Sciatic nerve (tissue), 2 donors: ENCODE measurements around the gene CEBPZOS. TPM values are rescaled to one million over a fixed set of nuclear protein-coding genes. Genes with fewer than 3 reads are reported as not detected.

Experiments
- ATAC-seq: fragments of 200-7000 bp; cut with Tn5 transposase; one replicate; pipeline ENCODE4 v1.9.1; 2020; ENCODE audit warnings: mild to moderate bottlenecking, moderate library complexity
- DNase-seq: peaks from one replicate; pipeline ENCODE4 v3.0.0-alpha.2; 2020; ENCODE audit warnings: low spot score
- intact Hi-C: fragments of 100-400 bp; cut with DNase I; formaldehyde crosslinking; loops from one replicate; pipeline ENCODE4 v1.14.2; 2022
- total RNA-seq: library from RNA; stranded (reverse); fragmentation: NEBNext Ultra II Directional; extraction: Animal tissue kit (Norgen Biotek cat#: 25700); gene quantifications from one replicate; pipeline ENCODE4 v1.2.1, GENCODE V29; 2021
- donor health status: DM: no; HTN: no; CAD: no.
- donor health status: DM: no; HTN: no; CAD: no.

CEBPZOS gene
- total RNA-seq = 43.5 TPM

DNA sequence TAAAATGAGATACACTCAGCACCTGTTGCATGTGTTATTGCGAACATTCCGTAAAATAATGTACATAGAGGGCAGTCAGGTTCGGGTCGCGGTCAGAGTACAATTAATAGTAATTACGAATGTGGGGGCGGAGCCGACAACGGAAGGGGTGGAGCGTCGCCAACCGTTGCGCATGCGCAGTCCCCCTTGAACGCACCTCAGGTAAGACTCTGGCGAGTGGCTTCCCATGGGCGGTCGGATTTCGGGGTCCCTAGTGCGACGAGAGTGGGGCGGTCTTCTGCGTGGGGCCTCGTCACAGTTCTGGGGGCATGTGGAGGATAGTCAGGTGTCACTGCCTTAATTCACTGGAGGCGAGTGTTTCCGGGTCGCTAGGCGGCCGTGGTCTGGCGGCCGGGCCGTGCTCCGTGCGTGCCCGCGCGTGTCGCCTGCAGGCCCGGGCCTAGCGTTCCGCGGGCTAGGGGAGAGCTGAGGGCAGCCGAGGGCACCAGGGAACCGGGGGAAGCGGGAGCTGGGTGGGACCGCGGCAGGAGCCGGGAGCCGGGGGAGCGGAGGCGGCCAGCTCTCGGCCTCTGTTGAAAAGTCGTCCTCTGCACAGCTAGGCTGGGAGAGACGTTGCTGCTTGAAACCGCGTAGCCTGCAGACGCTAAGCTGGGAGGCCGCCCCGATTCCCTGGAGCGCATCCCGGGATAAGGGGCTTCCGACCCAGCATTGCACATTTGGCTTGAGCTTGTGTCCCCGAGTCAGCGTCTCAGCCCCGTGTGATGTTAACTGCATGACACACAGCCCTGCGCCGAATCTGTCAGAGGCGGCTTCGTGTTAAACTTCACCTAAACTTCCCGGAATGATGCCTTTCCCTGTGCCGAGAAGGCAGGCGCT, at the start of gene CEBPZOS:
Gene CEBPZOS, plus strand, starts transcription at position 177 of the 876 bp plus-strand sequence. CDS start 3,209 bp downstream, outside the sequence.
- intact Hi-C loops = no loop called here
- ATAC-seq = peak; percentile 94
- DNase-seq = peak; percentile 93

DNA sequence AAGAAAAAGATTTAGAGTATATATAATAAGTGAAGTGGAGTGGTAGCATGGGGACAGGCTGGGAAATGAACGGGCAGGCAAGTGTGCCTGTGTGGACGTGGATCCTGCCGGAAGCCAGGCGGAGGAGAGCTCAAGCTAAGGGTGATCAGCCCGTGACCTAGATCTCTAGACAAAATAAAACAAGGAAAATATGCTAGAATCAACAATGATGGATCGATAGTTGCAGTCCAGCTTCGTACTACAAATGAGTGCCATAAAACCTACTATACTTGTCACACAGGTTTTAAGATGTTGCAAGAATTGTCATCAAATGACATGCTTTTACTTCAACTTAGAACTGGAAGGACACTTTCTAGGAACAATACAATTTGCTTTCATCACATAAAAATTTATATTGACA, 48.0 kb upstream of the CEBPZOS start:
- ATAC-seq (no peak), DNase-seq (no peak)
- intact Hi-C loops = no loop called here

DNA sequence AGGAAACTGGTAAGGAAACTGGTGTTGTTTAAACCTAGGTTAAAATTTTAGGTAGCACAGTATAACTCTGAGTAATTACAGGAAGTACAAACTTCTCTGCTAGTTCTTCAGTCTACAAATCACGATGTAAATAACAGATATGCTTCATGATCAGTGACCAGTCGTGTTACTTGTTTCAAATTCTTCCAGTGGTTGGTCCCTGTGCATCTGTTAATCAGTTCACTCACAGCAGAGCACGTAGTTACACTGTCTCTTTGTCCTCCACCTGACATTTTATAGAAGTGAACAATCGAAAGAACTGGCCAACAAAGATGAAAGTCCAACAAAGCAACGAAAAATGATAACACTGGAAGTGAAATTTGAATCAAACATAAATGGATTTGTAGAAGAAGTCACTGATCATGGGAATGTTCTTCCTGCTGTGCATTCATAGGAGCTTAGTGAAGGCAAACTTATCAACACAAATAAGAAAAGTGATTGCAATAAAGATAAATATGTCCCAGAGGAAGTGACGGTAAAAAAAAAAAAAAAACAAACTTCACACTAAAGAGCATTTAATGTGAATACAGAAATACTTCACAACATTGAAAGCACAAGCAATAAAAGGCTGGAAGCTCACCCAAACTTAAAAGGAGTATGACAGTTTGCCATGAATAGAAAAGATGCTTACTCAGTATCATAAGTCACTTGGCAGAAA, 46.5 kb upstream of the CEBPZOS start:
- ATAC-seq (no peak), DNase-seq (no peak)
- intact Hi-C loops = no loop called here

DNA sequence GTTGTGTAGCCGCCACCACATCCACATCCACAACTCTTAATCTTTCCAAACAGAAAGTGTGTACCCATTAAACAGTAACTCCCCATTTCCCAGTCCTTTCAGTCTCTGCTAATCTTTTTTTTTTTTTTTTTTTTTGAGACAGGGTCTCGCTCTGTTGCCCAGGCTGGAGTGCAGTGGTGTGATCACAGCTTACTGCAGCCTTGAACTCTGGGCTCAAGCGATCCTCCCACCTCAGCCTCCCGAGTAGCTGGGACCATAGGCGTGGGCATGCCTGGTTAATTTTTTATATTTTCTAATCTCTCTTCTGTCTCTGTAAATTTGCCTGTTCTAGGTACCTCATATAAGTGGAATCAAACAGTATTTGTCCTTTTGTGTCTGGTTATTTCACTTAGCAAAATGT, 43.1 kb upstream of the CEBPZOS start:
- intact Hi-C loops = no loop called here
- DNase-seq = no peak
- no peak for ATAC-seq

DNA sequence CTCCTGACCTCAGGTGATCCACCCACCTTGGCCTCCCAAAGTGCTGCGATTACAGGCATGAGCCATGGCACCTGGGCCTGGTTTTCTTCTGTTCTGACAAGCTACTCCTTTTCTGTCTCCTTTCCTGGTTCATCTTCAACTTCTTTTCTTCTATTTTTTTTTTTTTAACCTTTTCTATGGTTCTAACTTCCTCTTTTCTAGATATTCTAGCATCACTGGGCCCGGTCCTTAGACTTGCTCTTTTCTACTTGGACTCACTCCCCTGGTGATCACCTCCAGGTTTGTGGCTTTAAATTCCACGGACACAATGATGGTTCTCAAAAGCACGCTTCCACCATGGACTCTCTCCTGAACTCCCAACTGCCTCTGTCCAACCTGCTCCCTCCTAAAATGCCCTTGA, 41.5 kb upstream of the CEBPZOS start:
- DNase-seq (no peak), ATAC-seq (no peak)
- intact Hi-C loops = no loop called here

DNA sequence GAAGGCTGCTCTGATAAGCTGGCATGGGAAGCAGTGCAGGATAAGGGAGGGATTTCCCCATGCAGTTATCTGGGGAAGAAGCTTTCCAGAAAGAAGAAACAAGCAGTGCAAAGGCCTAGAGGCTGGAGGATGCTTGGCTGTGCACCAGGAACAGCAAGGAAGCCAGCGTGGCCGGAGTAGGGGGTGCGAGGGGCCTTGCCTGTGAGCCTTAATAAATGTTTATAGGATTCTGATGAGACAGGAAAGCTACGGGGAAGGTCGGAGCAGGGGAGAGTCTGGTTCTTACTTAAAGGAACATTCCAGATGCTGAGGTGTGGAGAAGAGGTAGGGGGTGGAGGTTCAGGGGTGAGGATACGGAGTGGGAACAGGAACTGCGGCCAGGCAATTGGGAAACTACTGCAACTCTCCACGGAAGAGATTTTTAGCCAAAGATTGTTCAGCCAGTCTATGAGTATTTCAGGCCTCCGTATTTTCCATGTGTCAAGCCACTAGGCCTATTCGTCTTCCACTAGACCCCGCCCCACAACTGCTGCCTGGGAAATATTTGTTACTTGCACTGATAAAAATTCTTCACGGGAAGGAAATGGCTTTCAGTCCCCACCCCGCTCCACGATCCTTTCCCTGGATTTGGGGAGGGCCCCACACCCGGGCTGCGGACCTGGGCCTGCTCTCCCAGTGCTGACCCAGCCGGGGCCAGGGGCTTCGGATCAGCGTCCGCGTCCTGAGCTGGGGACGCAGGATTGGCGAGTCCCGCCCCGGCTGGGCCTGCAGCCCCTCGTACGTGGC, 40.0 kb upstream of the CEBPZOS start:
- intact Hi-C loops = no loop called here
- peak; percentile 66 for DNase-seq
- ATAC-seq = peak; percentile 69

DNA sequence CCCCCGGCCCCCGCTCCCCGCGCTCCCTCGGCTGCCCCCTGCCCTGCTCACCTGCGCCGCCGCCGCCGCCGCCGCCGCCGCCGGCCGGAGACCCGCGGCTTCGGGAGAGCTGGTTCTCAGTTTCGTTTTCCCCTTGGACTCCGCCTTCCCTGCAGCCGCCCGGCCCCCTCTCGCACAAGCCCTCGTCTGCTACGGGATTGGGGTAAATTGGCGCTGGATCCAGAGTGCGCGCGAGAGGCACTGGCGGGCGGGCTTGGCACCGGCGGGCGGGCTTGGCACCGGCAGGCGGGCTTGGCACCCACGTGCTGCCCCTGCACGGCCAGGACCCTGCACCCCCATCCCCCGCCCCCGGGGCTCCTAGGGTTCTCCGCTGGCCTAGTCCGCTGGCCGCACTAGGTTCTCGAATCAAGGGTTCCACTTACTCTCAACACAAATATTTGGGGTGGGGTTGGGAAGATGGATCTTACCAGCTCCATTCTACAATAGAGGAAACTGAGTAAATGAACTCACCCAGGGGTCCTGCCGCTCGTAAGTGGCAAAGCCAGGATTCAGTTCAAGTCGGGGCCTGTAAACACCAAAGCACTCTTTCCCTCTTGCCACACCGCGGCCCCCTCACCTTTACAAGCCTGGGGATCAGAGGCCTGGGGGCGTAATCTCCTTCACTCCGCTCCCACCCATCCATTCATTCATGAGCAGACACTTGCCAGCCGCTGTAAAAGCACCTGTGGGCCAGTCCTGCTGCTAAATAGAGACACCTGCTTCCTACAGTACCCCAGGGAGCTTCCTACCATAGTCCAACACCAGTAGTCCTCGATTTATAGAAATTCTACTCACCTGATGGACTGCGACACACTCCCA, 39.2 kb upstream of the CEBPZOS start, which contains the start of gene EIF2AK2:
Gene EIF2AK2, minus strand, starts transcription at position 124 of the 858 bp plus-strand sequence. CDS start 9,174 bp downstream, outside the sequence.
- intact Hi-C loops = no loop called here
- ATAC-seq (peak; percentile 90), DNase-seq (peak; percentile 89)

DNA sequence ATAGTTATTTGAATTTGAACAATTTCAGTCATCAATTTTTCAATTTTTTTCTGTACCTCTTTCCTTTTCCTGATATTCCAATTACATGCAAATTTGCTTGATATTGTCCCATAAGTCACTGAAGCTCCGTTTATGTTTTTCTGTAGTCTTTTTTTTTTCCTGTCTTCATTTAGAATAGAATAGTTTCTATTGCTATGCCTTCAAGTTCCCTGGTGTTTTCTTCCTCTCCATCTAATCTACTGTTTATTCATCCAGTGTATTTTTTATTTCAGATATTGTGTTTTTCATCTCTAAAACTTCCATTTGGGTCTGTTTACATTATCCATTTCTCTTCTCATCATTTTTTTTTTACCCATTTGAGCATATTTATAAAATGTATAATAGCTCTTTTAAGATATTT, 31.5 kb upstream of the CEBPZOS start:
- no peak for DNase-seq
- intact Hi-C loops = no loop called here
- no peak for ATAC-seq

DNA sequence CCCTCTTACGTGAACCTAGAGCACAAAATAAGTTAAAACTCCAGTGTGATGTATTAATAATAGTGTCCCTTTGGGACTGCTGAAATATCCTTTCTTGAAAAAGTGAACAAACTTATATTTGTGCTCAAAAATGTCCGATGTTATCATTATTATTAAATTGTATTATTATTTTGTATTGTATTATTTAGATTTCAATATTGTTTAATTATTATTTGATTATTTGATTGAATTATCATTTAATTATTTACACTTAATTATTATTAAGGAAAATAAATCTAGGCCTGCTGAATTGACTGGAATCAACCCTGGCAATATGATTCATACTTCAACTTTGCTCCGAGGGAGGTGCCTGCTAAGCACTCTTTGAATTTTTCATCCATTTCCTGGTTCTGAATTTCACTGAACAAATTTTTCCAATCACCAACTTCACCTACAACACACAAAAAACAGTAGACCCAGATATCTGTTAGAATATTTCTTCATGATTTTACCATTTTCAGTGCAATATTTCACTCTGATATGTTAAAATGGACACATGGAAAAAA, 28.6 kb upstream of the CEBPZOS start:
- ATAC-seq (no peak), DNase-seq (no peak)
- intact Hi-C loops = no loop called here

DNA sequence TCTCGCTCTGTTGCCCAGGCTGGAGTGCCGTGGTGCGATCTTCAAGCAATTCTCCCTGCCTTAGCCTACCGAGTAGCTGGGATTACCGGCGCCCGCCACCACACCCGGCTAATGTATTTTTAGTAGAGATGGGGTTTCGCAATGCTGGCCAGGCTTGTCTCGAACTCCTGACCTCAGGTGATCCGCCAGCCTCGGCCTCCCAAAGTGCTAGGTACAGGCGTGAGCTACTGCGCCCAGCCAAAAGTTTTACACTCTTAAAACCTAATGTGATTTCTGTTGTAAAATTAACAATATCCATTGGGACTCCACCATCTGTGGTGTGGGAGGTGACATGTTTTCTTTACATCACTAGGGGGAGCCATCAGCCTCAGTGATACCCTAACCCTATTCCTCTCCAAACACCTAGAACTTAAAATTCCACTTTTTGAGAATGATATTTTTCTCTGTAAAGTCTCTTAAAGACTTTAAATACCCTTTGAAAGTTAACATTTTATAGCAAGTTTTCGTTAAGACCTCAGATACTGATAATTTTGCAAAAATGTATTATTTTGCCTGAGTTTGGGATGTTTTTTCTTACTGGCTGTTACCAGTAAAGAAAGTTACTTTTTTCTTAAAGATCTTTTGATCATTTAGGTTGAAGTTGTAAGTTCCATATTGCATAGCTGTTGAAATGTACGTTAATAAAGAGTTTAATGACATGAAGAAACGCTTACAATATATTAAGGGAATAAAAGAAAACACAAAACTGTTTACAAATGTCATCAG, 27.9 kb upstream of the CEBPZOS start:
- ATAC-seq = peak; percentile 67
- intact Hi-C loops = no loop called here
- no peak for DNase-seq

DNA sequence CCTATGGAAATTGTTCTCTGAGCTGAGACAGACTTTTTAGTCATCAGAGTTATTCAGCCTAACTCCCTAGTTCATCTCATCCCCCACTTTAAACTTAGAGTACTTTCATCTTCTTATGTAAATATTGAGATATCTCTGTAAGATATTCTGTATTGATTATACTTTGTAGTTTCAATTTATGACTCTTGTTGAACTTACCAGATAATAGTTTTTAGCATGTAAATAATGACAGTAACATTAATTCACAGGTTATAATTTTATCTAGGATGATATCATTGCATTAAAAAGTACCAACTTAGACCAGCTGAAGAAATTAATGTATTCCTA, 24.7 kb upstream of the CEBPZOS start:
- intact Hi-C loops = no loop called here
- DNase-seq (no peak), ATAC-seq (no peak)

DNA sequence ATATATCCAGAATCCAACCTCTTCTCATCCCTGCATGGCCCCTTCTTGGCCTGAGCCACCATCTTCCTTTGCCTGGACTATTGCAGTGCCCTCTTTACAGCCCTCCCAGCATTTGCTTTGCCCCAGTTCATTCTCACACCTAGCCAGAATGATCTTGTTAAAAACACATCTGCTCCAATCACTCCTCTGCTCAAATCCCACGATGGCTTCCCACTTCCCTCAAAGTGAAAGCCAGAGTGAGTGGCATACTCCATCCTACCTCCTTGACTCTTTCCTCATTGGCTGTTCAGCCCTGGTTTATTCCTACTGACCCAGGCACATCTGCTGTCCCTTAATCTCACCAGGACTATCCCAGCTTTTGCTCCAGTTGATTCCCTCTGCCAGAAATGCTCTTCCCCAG, 22.6 kb upstream of the CEBPZOS start:
- intact Hi-C loops = no loop called here
- no peak for ATAC-seq
- DNase-seq = no peak

DNA sequence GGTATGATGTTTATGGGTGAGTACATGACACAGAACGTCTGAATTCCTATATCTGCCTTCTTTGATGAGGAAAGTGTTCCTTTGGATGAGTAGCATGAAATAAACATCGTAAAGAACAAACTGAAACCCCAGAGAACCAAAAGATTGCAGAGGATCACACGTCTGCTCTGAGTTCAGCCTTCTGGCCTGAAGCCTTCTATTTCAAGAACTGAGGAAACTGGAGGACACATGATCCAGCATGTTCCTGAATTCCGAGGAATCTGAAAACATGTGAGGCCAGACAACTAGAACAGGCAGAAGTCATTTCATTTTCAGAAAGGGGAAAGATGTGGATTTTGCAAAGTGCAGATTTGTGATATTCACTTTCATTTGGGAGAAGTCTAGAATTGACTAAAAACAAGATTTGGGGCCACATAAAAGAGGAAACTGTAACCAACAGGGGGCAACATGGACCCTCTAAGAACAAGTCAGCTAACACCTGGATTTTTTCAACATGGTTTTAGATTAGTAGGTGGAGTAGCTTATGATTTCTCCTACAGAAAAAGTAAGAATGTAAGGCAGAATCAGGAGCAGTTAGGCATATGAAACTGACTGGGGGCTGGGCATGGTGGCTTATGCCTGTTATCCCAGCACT, 16.2 kb upstream of the CEBPZOS start:
- intact Hi-C loops = no loop called here
- no peak for DNase-seq
- ATAC-seq = no peak

DNA sequence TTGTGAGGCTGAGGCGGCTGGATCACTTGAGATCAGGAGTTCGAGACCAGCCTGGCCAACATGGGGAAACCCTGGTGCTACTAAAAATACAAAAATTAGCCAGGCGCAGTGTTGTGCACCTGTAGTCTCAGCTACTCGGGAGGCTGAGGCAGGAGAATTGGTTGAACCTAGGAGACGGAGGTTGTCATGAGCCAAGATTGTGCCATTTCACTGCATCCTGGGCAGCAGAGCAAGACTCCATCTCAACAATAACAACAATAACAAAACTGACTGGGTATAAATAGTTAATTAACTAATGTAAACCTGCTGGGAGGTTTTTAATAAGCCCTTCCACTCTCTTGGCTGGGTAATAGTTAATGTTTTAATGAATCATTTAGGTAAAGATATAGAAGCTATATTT, 15.7 kb upstream of the CEBPZOS start:
- intact Hi-C loops = no loop called here
- DNase-seq (no peak), ATAC-seq (no peak)

DNA sequence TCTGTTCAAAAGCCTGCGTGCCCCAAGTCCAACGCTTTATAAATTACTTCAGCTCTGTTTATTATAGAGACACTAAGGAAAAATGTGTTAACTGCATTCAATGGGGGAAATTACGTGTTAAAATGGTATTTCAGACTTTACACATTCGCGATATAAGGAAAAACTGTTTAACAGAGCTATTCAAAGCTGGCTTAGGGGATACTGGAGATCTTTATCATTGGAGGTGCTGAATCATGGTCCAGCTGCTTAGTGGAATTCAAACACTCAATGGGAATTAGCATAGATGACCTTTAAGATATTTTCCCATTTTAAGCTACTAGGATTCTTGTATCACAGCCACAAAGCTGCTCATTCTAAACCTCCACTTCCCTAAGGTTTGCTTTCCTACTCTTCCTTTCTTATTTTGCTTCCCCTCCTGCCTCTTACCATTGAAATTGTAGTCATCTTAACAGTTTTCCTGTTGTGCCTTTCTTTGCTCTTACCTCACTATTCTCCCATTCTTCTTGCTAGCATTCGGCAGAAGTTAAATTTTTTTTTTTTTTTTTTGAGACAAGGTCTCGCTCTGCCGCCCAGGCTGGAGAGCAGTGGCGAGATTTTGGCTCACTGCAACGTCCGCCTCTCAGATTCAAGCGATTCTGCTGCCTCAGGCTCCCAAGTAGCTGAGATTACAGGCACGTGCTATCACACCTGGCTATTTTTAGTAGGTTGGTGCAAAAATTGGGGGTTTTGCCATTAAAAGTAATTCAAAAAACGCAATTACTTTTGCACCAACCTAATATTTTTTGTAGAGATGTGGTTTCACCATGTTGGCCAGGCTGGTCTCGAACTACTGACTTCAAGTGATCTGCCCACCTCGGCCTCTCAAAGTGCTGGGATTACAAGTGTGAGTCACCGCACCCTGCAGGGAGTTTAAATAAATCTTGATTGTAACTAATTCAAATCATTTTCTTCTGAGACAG, 14.3 kb upstream of the CEBPZOS start:
- intact Hi-C loops = no loop called here
- no peak for DNase-seq
- ATAC-seq = no peak

DNA sequence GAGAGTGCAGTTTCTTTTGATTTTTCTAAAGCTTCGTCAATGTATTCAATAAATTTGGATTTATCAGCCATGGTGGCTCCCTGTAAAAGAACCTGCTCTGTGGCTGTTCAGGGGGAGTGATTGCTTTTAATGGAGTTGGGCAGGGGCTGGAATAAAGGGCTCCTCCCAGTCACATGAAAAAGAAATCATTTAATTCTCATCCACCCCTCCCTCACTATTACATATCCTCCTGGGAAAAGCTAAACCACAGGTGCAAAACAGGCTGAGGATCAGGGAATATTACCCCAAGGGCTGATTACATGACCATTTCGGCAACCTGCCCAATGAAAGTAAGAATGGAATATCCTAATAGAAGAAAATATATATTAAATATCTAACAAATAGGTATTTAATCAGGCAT, 7.7 kb upstream of the CEBPZOS start, which contains the start of gene SULT6B1:
Gene SULT6B1, minus strand, starts transcription at position 101 of the 400 bp plus-strand sequence. Its CDS starts 30 bp downstream, at position 71.
- DNase-seq (no peak), ATAC-seq (no peak)
- intact Hi-C loops = no loop called here
